ENCODE measurements around the gene MPPED1.

Gene MPPED1

DNA sequence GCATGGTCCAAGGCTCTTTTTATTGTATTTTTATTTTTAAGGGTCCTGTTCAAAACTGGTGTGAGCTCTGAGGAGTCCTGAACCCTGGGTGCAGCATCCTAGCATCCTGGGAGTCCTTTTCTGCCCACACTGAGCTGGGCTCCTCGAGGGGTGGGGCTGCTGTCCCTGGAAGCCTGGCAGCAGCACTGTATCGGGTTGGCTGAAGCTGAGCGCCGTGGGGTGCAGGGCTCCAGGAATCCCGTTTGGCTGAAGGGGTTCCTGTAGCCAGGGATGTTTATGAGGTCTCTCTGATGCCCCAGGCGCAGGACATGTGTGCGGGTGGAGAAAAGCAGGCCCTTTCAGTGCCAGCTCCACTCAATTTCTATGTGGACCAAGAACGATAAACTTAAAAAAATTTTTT lies 95.4 kb downstream of the MPPED1 start:
- no peak for TF ChIP-seq ZFX (IDR thresholded peaks at IDR 0.05; ENCODE audit: borderline replicate concordance)
- TF ChIP-seq, protein P1, sequence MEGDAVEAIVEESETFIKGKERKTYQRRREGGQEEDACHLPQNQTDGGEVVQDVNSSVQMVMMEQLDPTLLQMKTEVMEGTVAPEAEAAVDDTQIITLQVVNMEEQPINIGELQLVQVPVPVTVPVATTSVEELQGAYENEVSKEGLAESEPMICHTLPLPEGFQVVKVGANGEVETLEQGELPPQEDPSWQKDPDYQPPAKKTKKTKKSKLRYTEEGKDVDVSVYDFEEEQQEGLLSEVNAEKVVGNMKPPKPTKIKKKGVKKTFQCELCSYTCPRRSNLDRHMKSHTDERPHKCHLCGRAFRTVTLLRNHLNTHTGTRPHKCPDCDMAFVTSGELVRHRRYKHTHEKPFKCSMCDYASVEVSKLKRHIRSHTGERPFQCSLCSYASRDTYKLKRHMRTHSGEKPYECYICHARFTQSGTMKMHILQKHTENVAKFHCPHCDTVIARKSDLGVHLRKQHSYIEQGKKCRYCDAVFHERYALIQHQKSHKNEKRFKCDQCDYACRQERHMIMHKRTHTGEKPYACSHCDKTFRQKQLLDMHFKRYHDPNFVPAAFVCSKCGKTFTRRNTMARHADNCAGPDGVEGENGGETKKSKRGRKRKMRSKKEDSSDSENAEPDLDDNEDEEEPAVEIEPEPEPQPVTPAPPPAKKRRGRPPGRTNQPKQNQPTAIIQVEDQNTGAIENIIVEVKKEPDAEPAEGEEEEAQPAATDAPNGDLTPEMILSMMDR (IDR thresholded peaks at IDR 0.05) = no peak
- no peak overlapping the region for H3K27ac ChIP-seq

DNA sequence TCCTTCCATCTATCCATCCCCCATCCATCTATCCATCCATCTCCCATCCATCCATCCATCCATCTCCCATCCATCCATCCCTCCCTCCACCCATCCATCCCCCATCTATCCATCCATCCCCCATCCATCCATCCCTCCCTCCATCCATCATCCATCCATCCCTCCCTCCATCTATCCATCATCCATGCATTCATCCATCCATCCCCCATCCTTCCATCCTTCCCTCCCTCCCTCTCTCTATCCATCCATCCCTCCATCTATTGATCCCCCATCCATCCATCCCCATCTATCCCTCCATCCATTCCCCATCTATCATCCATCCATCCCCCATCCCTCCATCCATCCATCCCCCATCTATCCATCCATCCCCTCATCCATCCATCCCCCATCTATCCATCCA lies 96.7 kb downstream of the MPPED1 start:
- H3K27ac ChIP-seq = no peak overlapping the region
- TF ChIP-seq, protein P1 (IDR thresholded peaks at IDR 0.05) = no peak
- TF ChIP-seq ZFX (IDR thresholded peaks at IDR 0.05; ENCODE audit: borderline replicate concordance) = no peak

DNA sequence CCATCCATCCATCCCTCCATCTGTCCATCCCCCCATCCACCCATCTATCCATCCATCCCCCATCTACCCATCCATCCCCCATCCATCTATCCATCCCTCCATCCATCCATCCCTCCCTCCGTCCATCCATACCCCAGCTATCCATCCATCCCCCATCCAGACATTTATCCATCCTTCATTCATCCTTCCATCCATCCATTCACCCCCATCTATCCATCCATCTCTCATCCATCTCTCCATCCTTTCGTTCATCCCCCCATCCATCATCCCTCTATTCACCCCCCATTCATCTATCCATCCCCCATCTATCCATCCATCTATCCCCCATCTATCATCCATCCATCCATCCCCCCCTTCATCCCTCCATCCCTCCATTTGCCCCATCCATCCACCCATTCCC lies 97.5 kb downstream of the MPPED1 start:
- no peak for TF ChIP-seq ZFX (IDR thresholded peaks at IDR 0.05; ENCODE audit: borderline replicate concordance)
- TF ChIP-seq, protein P1 (IDR thresholded peaks at IDR 0.05) = no peak
- H3K27ac ChIP-seq = no peak overlapping the region

DNA sequence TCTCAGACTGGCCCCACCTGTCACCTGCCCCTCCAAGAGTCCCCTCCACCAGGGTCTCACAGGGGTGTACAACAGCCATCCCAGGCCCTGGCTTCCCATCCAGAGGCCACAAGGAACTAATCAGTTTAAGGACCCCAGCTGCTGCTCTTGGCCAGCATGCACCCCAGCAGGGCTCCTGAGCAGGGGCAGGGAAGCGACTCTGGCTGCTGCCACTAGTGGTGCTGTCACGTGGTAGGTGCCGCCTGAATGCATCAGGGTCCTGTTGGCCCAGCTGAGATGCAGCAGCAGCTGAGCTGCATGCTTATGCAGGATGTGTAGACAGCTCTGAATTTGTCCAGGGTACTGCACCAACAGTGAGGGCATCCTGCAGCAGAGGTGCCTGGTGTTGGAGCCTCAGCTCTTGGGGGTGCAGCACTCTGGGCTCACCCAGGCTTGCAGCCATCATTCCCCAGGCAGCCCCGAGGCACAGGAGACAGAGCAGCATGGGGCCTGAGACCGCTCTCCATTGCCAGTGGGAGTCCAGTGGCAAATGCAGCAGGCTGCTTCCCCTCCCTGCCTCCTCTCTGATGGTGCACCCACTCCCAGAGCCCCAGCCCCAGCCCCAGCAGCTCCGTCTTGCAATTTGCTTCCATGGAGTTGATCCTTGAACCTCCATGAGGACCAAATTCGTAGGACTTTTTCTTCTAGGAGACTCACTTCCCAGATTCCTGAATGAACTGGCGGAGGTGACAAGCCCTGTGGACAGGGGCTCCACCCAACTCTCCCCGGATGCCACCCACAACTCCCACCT lies 98.7 kb downstream of the MPPED1 start:
- TF ChIP-seq, protein P1 (IDR thresholded peaks at IDR 0.05) = no peak
- no peak for TF ChIP-seq ZFX (IDR thresholded peaks at IDR 0.05; ENCODE audit: borderline replicate concordance)
- H3K27ac ChIP-seq = no peak overlapping the region

DNA sequence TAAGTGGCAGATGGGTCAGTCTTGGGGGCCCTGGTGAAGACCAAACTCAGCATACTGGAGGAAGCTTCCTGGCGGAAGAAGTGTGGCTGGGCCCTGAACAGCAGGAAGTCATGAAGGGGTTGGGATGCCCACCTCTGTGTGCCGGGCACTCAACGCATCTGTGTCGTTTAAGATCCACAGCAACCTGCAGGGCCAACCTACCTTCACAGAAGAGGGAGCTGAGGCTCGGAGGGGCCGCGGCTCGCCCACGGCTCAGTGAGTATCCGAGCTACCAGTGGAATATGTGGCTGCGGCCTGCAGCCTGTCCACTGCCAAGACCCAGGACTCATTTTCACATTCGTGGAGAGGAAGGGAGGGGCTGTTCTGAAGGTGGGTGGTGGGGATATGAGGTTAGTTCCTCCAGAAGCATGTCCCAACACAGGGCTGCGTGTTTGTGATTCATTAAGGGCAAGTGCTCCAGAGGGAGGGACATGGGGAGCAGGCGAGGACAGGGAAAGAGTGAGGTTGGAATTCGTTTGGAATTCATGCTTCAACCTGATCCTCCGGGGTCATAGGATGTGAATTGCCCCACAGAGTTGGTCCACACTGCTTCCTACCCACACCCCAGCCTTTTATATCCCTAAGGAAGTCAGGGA lies 99.6 kb downstream of the MPPED1 start:
- no peak for TF ChIP-seq ZFX (IDR thresholded peaks at IDR 0.05; ENCODE audit: borderline replicate concordance)
- TF ChIP-seq, protein P1 (IDR thresholded peaks at IDR 0.05) = no peak
- no peak overlapping the region for H3K27ac ChIP-seq

DNA sequence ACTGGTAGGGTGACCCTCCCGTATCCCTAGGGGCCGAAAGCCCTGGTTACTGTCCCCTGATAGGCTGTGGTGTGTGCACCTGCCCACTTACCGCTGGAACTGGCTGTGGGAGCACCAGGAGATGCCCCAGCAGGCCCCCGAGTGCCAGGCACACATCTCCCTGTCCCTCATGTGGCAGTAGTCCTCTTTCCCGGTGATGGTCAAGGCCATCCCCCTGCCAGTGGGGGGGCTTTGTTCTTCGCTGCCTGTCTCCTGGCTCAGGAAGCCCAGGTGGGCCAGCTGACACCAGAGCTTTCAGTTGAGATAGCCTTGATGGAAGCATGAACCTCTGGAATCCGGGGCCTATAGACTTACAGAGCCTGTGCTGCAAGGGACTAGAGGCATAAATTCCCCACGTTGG lies 100.5 kb downstream of the MPPED1 start:
- H3K27ac ChIP-seq = no peak overlapping the region
- TF ChIP-seq, protein P1 (IDR thresholded peaks at IDR 0.05) = no peak
- TF ChIP-seq ZFX (IDR thresholded peaks at IDR 0.05; ENCODE audit: borderline replicate concordance) = no peak
